ENCODE results near the gene CEACAM6.

The CEACAM6 gene

DNA sequence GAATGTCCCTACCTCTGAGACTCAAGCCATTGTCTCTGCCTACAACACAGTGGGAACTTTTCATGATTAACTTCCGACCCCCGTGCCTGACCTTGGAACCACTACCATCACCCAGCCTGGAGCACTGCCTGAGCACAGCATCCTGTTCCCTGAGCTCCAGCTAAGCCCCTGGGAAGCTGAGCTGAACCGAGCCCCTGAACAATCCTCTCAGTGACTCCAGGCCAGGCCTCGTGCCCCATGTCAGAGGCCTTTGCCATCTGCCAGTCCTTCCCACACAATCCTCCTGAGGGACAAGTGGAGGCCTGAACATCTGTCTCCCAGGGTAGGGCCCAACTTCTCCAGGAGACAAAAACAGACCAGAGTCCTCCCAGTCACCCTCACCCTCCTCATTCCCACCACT is 58.6 kb downstream of the CEACAM6 start:
- peaks cover 23% of the 10 kb centered on the region for H3K27me3 ChIP-seq (ENCODE audit: control insufficient read depth, insufficient read depth, low read length)
- no peaks in the 10 kb centered on the region for H3K4me1 ChIP-seq (ENCODE audit: control insufficient read depth, insufficient read depth, low read length)
- H3K9me3 ChIP-seq (ENCODE audit: control insufficient read depth, insufficient read depth, low read depth, low read length) = no peaks in the 10 kb centered on the region
- H3K9ac ChIP-seq (ENCODE audit: low read length) = no peak overlapping the region
- H3K4me3 ChIP-seq (ENCODE audit: low read depth, low read length) = no peak overlapping the region
- H3K27ac ChIP-seq (ENCODE audit: low read depth, low read length) = no peak overlapping the region
- no peaks in the 10 kb centered on the region for H3K36me3 ChIP-seq (ENCODE audit: control insufficient read depth, insufficient read depth, low read length)

DNA sequence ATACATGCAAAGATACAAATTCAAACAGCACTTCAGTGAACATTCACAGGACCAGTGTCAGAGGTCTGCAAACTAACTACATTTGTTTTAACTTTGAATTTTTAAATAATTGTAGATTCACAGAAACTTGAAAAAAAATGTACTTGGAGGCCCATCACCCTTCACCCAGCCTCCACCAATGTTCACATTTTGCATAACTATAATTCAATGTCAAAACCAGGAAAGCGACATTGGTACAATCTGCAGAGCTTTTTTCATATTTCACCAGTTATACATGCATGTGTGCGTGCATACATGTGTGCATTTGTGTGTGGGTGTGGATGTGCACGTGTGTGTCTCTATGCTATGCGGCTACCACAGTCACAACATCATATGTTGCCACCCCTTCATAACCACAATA is 60.0 kb downstream of the CEACAM6 start:
- H3K36me3 ChIP-seq (ENCODE audit: control insufficient read depth, insufficient read depth, low read length) = no peaks in the 10 kb centered on the region
- no peaks in the 10 kb centered on the region for H3K9me3 ChIP-seq (ENCODE audit: control insufficient read depth, insufficient read depth, low read depth, low read length)
- H3K27me3 ChIP-seq (ENCODE audit: control insufficient read depth, insufficient read depth, low read length) = peaks cover 19% of the 10 kb centered on the region
- no peaks in the 10 kb centered on the region for H3K4me1 ChIP-seq (ENCODE audit: control insufficient read depth, insufficient read depth, low read length)
- H3K4me3 ChIP-seq (ENCODE audit: low read depth, low read length) = no peak overlapping the region
- no peak overlapping the region for H3K27ac ChIP-seq (ENCODE audit: low read depth, low read length)
- no peak overlapping the region for H3K9ac ChIP-seq (ENCODE audit: low read length)

DNA sequence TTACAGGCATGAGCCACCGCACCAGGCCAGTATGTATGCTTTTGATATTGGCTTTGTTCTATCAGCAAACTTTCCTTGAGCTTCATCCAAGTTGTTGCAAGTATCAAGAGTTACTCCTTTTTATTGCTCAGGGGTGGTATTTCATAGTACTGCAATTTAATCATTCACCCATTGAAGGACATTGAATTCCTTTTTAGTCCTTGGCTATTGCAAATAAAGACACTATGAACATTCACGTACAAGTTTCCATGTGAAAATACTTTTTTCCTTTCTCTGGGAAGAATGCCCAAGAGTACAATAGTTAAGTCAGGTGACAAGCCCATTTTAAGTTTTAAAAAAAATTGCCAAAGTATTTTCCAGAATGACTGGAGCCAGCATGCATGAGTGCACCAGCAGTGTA is 61.4 kb downstream of the CEACAM6 start:
- H3K27ac ChIP-seq (ENCODE audit: low read depth, low read length) = no peak overlapping the region
- no peaks in the 10 kb centered on the region for H3K4me1 ChIP-seq (ENCODE audit: control insufficient read depth, insufficient read depth, low read length)
- no peak overlapping the region for H3K9ac ChIP-seq (ENCODE audit: low read length)
- no peak overlapping the region for H3K4me3 ChIP-seq (ENCODE audit: low read depth, low read length)
- H3K36me3 ChIP-seq (ENCODE audit: control insufficient read depth, insufficient read depth, low read length) = no peaks in the 10 kb centered on the region
- H3K9me3 ChIP-seq (ENCODE audit: control insufficient read depth, insufficient read depth, low read depth, low read length) = no peaks in the 10 kb centered on the region
- H3K27me3 ChIP-seq (ENCODE audit: control insufficient read depth, insufficient read depth, low read length) = peaks cover 24% of the 10 kb centered on the region

DNA sequence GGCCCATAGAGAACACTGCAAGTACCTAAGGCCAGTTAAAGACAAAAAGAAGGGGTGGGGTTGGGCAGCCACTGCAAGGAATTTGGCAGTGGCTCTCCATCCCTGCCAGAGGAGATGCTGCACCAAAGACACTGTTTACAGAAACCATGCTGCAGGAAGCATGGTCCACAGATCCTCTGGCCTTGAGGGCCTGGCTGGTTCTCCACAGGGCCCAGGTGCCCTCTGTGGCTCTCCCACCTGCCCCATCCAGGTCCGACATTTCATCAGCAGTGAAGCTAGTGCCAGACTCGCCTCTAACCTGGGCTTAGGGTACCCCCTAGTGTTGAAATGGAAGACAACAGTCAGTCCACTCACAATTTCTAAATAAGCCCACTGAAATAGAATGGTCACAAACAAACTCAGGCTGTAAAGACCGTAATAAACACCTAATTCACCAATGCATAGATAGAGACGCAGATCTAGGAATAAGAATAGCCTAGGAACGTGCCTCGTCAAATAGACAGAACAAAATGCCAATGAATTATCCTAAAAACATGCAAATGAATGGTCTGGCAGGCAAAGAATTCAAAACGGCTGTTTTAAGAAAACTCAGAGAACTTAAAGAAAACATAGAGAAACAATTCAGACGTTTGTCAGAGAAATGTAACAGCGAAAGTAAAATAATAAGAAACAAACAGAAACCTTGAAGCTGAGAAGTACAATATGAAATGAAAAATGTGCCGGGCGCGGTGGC is 65.8 kb downstream of the CEACAM6 start:
- Histone ChIP-seq H3K27me3 (ENCODE audit: control insufficient read depth, insufficient read depth, low read length) (peaks cover 5% of the 10 kb centered on the region; the same call in 1 of the 2 replicates), H3K9ac (ENCODE audit: low read length) (no peak overlapping the region), H3K27ac (ENCODE audit: low read depth, low read length) (no peak overlapping the region), H3K4me1 (ENCODE audit: control insufficient read depth, insufficient read depth, low read length) (no peaks in the 10 kb centered on the region), H3K4me3 (ENCODE audit: low read depth, low read length) (no peak overlapping the region), H3K36me3 (ENCODE audit: control insufficient read depth, insufficient read depth, low read length) (no peaks in the 10 kb centered on the region), H3K9me3 (ENCODE audit: control insufficient read depth, insufficient read depth, low read depth, low read length) (no peaks in the 10 kb centered on the region)

Data from HUES6 (cell line).